GM18507 (cell line): ENCODE data around the gene STK16.
"Not testable (repeated sequence)": the region's sequence is repeated elsewhere in the genome, so short reads cannot be mapped to it uniquely, and the experiment has no call there.

Experiments used
- DNase-seq: peaks from one replicate; pipeline ENCODE4 v3.0.0; 2011; ENCODE audit warnings: low read depth; ENCODE audit not compliant: insufficient read length; ENCODE audit errors: extremely low spot score
- FAIRE-seq: peaks from 2 replicates; lab custom pipeline; 2011; peaks lifted over from hg19 to GRCh38; lab: Jason Lieb, UNC

Gene STK16, protein sequence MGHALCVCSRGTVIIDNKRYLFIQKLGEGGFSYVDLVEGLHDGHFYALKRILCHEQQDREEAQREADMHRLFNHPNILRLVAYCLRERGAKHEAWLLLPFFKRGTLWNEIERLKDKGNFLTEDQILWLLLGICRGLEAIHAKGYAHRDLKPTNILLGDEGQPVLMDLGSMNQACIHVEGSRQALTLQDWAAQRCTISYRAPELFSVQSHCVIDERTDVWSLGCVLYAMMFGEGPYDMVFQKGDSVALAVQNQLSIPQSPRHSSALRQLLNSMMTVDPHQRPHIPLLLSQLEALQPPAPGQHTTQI

GRCh38 chr2:219245148-219245898 is at the start of gene STK16, which contains the start of gene GLB1L:
TSS of gene STK16 (plus strand) at chr2:219245479. CDS start at chr2:219246000, 521 bp downstream.
TSS of gene GLB1L (minus strand) at chr2:219245444. CDS start at chr2:219243573, 1,871 bp downstream.
- FAIRE-seq (peak; percentile 94), DNase-seq (peak; percentile 94)

DNA sequence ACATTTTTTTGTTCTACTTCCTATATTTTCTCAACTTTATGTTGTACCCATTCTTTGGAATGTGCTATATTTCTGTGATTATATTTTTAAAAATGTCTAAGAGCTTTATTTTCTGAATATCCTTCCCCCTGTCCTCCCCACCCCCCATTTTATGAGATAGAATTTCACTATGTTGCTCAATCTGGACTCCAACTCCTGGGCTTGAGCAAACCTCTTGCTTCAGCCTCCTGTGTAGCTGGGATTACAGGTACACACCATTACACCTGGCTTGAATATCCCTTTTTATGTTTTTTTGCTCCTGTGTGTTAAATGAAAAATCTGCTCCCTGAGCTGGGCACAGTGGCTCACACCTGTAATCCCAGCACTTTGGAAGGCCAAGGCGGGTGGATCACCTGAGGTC is 47.9 kb upstream of the STK16 start:
- FAIRE-seq (no peak), DNase-seq (no peak)

GRCh38 chr2:219198974-219199373 is 46.3 kb upstream of the STK16 start:
- DNase-seq (no peak), FAIRE-seq (no peak)

- FAIRE-seq = no peak
- no peak for DNase-seq
These were observed 45.6 kb upstream of the STK16 start for GRCh38 chr2:219199470-219200211.

DNA sequence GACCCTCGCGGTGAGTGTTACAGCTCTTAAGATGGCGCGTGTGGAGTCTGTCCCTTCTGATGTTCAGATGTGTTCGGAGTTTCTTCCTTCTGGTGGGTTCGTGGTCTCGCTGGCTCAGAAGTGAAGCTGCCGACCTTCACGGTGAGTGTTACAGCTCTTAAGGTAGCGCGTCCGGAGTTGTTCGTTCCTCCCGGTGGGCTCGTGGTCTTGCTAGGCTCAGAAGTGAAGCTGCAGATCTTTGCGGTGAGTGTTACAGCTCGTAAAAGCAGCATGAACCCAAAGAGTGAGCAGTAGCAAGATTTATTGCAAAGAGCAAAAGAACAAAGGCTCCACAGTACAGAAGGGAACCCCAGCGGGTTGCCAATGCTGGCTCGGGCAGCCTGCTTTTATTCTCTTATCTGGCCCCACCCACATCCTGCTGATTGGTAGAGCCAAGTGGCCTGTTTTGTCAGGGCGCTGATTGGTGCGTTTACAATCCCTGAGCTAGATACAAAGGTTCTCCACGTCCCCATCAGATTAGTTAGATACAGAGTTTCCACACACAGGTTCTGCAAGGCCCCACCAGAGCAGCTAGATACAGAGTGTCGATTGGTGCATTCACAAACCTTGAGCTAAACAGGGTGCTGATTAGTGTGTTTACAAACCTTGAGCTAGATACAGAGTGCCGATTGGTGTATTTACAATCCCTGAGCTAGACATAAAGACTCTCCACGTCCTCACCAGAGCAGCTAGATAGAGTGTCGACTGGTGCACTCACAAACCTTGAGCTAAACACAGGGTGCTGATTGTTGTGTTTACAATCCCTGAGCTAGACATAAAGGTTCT is 44.6 kb upstream of the STK16 start:
- FAIRE-seq, DNase-seq: not testable (repeated sequence)

- not testable (repeated sequence) for DNase-seq, FAIRE-seq
These were observed 43.9 kb upstream of the STK16 start for GRCh38 chr2:219201331-219201730.

DNA sequence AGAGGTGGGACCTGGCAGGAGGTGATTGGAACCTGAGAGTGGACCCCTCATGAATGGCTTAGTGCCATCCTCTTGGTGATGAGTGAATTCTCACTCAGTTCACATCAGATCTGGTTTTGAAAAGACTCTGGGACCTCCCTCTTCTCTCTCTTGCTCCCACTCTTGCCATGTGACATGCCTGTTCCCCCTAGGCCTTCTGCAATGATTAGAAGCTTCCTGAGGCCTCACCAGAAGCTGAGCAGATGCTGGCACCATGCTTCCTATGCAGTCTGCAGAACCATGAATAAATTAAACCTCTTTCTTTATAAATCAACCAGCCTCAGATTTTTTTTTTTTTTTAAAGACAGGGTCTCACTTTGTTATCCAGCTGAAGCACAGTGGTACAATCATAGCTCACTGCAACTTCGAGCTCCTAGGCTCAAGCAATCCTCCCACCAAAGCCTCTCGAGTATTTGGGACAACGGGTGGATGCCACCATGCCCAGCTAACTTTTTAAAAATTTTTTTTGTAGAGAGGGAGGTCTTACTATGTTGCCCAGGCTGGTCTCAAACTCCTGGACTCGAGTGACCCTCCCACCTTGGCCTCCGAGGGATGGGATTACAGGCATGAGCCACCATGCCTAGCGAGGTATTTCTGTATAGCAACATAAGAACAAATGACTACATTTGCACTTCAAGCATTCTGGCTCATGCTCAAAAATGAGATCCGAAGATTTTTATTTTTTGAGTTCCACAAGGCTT is 40.7 kb upstream of the STK16 start:
- no peak for DNase-seq

DNA sequence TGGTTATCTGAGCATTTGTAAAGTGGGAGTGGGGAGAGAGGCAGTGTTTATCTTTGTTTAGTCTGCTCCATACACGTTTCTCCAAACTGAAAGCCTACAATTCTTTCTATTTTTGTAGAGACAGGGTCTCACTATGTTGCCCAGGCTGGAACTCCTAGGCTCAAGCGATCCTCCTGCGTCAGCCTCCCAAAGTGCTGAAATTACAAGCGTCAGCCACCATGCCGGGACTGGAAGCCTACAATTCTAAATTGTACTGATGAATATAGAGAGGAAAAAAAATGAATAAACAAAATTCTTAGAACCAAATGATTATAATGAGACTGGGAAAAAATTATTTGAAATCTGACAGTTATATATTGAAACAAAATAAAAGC is 40.1 kb upstream of the STK16 start:
- FAIRE-seq = no peak
- no peak for DNase-seq

More for the DNA sequence above, 40.7 kb upstream of the STK16 start:
- FAIRE-seq = no peak

GRCh38 chr2:219205981-219206327 is 39.3 kb upstream of the STK16 start:
- DNase-seq = no peak
- FAIRE-seq = no peak

DNA sequence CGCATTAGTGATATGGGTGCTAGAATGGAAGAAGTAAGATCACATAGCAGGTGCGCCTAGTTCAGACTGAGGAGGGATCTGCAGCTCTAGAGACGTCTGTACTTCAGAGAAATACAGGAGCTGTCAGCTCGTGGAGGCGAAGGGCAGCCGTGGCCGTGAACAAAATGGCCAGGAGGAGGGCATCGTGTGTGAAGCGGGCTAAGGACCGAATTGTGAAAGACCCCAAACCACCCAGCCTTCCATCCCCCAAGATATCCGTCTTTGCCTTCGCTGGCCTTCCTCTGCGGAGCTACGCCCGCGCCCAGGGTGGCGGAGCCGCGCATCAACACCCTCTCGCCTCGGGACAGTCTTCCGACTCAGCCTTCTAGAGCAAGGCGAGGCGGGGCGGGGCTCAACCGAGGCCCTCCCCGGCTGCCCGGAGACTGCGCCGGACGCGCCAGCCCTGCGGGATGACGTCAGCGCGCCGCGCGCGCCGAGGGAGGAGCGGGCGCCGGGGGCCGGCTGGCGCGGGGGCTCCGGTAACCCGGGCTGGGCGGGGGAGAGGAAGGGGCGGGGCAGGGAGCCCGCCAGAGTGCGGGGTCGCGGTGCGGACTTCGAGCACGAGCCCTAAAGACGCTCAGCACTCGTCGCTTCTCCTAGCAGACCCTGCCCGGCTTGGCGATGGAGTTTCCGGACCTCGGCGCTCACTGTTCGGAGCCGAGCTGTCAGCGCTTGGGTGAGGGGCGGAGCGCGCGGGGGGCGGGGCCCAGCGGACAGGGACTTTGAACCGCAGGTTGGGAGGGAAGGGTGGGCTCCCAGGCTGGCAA is 38.7 kb upstream of the STK16 start, which contains the start of gene ZFAND2B:
ZFAND2B (plus strand) TSS at position 455 of the 806 bp plus-strand sequence; CDS start at position 661, 206 bp downstream.
- FAIRE-seq (peak; percentile 90), DNase-seq (peak; percentile 98)

GRCh38 chr2:219207134-219207883 is 38.0 kb upstream of the STK16 start:
- FAIRE-seq = no peak
- DNase-seq = no peak

DNA sequence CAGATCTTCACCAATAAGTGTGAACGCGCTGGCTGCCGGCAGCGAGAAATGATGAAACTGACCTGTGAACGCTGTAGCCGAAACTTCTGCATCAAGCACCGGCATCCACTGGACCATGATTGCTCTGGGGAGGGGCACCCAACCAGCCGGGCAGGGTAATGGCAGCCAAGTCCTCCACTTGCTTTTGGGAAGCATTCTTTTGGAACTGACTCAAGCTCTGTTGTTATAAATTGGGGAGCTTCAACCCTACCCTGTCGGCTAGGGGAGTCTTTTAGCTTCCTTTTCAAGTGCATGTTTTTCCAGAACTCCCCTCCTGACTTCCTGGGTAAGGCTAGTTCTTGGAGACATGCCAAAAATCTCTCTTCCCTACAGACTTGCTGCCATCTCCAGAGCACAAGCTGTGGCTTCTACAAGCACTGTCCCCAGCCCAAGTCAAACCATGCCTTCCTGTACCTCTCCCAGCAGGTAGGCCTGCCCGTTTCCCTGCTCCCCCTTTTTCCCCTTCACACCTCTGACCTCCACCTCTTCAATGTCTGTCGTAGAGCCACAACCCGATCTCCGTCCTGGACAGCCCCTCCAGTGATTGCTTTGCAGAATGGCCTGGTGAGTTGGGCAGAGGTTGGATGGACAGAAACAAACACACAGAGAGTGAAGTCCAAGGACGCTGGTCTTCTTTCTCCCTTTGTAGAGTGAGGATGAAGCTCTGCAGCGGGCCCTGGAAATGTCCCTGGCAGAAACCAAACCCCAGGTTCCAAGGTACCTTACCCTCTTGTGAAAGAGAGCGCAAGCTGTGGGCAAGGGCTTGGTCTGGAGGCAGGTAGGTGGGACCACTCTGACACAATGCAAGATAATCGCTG is 37.2 kb upstream of the STK16 start:
- no peak for DNase-seq
- no peak for FAIRE-seq

DNA sequence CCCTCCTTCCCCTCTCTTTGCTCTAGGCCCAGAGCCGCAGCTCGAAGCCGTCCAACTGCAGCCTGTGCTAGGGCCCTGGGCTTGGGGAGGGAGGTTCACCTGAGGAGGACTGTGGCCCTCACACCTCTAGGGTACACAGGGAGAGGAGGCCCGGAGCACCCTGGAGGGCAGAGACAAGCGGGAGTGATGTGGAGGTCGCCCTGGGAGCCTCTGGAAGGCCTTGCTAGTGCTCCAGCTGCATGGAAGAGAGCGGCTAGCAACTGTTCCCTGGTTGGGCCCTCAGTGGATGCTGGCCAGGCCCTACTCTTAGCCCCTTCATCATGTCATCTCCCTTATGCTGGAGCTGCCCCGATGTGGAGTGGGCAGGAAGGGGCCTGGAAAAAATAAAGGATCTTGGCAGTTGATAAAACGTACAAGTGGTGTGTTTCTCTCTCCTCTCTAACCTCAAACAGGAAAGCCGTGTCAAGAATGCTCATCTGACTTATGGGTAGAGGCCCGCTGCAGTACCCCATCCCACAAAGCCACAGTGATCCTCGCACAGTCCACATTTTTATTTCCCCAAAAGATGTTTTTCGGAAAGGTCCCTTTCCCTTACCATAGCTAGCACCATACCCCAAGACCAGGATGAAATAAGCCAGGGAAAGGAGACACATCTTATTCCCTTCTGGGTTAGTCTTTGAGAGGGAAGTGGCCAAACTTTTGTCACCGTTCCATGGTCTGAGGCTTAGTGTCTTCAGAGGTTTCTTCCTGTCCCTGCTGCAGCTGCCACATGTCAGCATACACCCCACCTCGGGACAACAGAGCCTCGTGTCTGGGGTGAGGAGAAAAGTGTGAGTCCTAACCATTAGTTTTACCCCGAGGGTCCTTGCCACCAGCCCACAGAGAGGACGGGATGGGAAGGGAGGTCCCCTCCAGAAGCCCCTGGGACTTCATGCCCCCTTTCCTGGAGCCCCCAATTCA is 35.8 kb upstream of the STK16 start:
- DNase-seq (no peak), FAIRE-seq (no peak)

GRCh38 chr2:219210196-219210885 is 34.9 kb upstream of the STK16 start:
- FAIRE-seq (no peak), DNase-seq (no peak)

- DNase-seq (no peak), FAIRE-seq (no peak)
These were observed 34.4 kb upstream of the STK16 start for GRCh38 chr2:219210886-219211362.
